HepG2 (cell line): ENCODE data around the gene SYP. TPM values are rescaled to one million over a fixed set of nuclear protein-coding genes. Genes with fewer than 3 reads are reported as not detected.

Experiments
- ARNTL ChIP-seq: sonication (generic); formaldehyde crosslinking; IDR thresholded peaks from 2 replicates; pipeline ENCODE4 v1.4.0; 2020; ENCODE audit warnings: mild to moderate bottlenecking, missing genetic modification reagents
- ASH2L ChIP-seq: fragments of 300-600, 200-600 bp; sonication (generic); IDR thresholded peaks from 2 replicates; pipeline ENCODE4 v1.7.0; 2017; ENCODE audit warnings: low read depth, mild to moderate bottlenecking, moderate library complexity, mixed read lengths, low read length; ENCODE audit not compliant: insufficient read length
- GTF2F1 ChIP-seq: fragments of 150-350 bp; IDR thresholded peaks from 2 replicates; pipeline ENCODE4 v1.6.1; 2014; ENCODE audit warnings: low read length
- HNF4G ChIP-seq, 2 experiments: sonication (generic) in 1 of 2; formaldehyde crosslinking in 1 of 2; IDR thresholded peaks; 2 replicates each; pipeline versions ENCODE4 v1.4.0 to v1.6.1; 2011 to 2020; ENCODE audit warnings: borderline replicate concordance in 2 of 2, low read depth in 2 of 2, mild to moderate bottlenecking in 2 of 2, low read length in 1 of 2, missing genetic modification reagents in 1 of 2, moderate library complexity in 1 of 2
- NFATC3 ChIP-seq: sonication (generic); formaldehyde crosslinking; IDR thresholded peaks from 2 replicates; pipeline ENCODE4 v1.5.1; 2020; ENCODE audit warnings: mild to moderate bottlenecking, missing genetic modification reagents
- NR1H2 ChIP-seq: sonication (generic); formaldehyde crosslinking; IDR thresholded peaks from 2 replicates; pipeline ENCODE4 v1.8.1; 2022; ENCODE audit warnings: low read depth, missing genetic modification reagents, borderline replicate concordance
- PITX1 ChIP-seq: sonication (generic); formaldehyde crosslinking; IDR thresholded peaks from 2 replicates; pipeline ENCODE4 v1.5.1; 2020; ENCODE audit warnings: mild to moderate bottlenecking, missing genetic modification reagents
- POLR2A ChIP-seq, 2 experiments: IDR thresholded peaks; 2 replicates each; pipeline ENCODE4 v1.6.1; 2011; ENCODE audit warnings: low read depth in 2 of 2, low read length in 2 of 2, mild to moderate bottlenecking in 1 of 2, moderate library complexity in 1 of 2; ENCODE audit not compliant: insufficient read depth in 1 of 2
- PRPF4 ChIP-seq: fragments of 200-400 bp; formaldehyde crosslinking; IDR thresholded peaks from 2 replicates; pipeline ENCODE4 v1.6.1; 2016; ENCODE audit warnings: low read length, low read depth; ENCODE audit not compliant: poor library complexity, severe bottlenecking
- TBX2 ChIP-seq: sonication (generic); formaldehyde crosslinking; IDR thresholded peaks from 2 replicates; pipeline ENCODE4 v1.5.0; 2020; ENCODE audit warnings: missing genetic modification reagents, mild to moderate bottlenecking, borderline replicate concordance
- TBX3 ChIP-seq: fragments of 450-650 bp; IDR thresholded peaks from 2 replicates; pipeline ENCODE4 v1.6.1; 2017; ENCODE audit warnings: antibody characterized with exemption, mild to moderate bottlenecking, inconsistent platforms, borderline replicate concordance
- TRIM24 ChIP-seq: sonication (generic); formaldehyde crosslinking; IDR thresholded peaks from 2 replicates; pipeline ENCODE4 v1.8.0; 2022; ENCODE audit warnings: mild to moderate bottlenecking, missing genetic modification reagents
- ZBTB1 ChIP-seq: sonication (generic); formaldehyde crosslinking; IDR thresholded peaks from 2 replicates; pipeline ENCODE4 v1.4.0; 2020; ENCODE audit warnings: missing genetic modification reagents, borderline replicate concordance
- ZFP1 ChIP-seq: IDR thresholded peaks from 2 replicates; pipeline ENCODE4 v1.6.1; 2016
- ZFP36L2 ChIP-seq: sonication (generic); formaldehyde crosslinking; IDR thresholded peaks from 2 replicates; pipeline ENCODE4 v1.4.0; 2020; ENCODE audit warnings: missing genetic modification reagents
- ZKSCAN1 ChIP-seq: fragments of 150-350 bp; IDR thresholded peaks from 2 replicates; pipeline ENCODE4 v1.6.1; 2014; ENCODE audit warnings: low read length
- ZNF572 ChIP-seq: sonication (generic); formaldehyde crosslinking; IDR thresholded peaks from 2 replicates; pipeline ENCODE4 v1.5.1; 2020; ENCODE audit warnings: mild to moderate bottlenecking, missing genetic modification reagents
- polyA plus RNA-seq, 8 experiments: library from polyadenylated mRNA; depleted of rRNA in 3 of 8; stranded (reverse) in 7 of 8; unstranded in 1 of 8; fragments of >200 nt; fragmentation: Illumina TruSeq in 4 of 8; extraction: Trizol in 4 of 8; gene quantifications; 2 replicates each; pipeline versions ENCODE4 v1.2.1 to v1.2.3, GENCODE V29; 2011 to 2016; ENCODE audit warnings: low read depth in 4 of 8, missing spikeins in 1 of 8, mixed read lengths in 1 of 8; ENCODE audit not compliant: insufficient read depth in 1 of 8
- total RNA-seq, 5 experiments: library from RNA; depleted of rRNA; stranded (reverse); fragments of >200 nt; fragmentation: Illumina TruSeq; extraction: Trizol; gene quantifications; 2 replicates each; pipeline ENCODE4 v1.2.3, GENCODE V29; 2016; ENCODE audit warnings: low read depth in 1 of 5
- TF ChIP-seq, protein P1 (sequence below): sonication (generic); formaldehyde crosslinking; IDR thresholded peaks from 2 replicates; pipeline ENCODE4 v1.4.0; 2020; ENCODE audit warnings: missing genetic modification reagents
- TF ChIP-seq, protein P2 (sequence below): sonication (generic); formaldehyde crosslinking; IDR thresholded peaks from 2 replicates; pipeline ENCODE4 v1.4.0; 2020; ENCODE audit warnings: mild to moderate bottlenecking, missing genetic modification reagents
- TF ChIP-seq, protein P3 (sequence below): sonication (generic); formaldehyde crosslinking; IDR thresholded peaks from 2 replicates; pipeline ENCODE4 v1.4.0; 2020; ENCODE audit warnings: missing genetic modification reagents, borderline replicate concordance
- TF ChIP-seq, protein P4 (sequence below): sonication (generic); formaldehyde crosslinking; IDR thresholded peaks from 2 replicates; pipeline ENCODE4 v1.4.0; 2020; ENCODE audit warnings: missing genetic modification reagents, borderline replicate concordance

The SYP gene
- total and polyA plus RNA-seq, 2 of the 13 experiments (the other 11 are each of a cell fraction or from before 2014, with no cell fraction given): 2.0 to 2.5 TPM

DNA sequence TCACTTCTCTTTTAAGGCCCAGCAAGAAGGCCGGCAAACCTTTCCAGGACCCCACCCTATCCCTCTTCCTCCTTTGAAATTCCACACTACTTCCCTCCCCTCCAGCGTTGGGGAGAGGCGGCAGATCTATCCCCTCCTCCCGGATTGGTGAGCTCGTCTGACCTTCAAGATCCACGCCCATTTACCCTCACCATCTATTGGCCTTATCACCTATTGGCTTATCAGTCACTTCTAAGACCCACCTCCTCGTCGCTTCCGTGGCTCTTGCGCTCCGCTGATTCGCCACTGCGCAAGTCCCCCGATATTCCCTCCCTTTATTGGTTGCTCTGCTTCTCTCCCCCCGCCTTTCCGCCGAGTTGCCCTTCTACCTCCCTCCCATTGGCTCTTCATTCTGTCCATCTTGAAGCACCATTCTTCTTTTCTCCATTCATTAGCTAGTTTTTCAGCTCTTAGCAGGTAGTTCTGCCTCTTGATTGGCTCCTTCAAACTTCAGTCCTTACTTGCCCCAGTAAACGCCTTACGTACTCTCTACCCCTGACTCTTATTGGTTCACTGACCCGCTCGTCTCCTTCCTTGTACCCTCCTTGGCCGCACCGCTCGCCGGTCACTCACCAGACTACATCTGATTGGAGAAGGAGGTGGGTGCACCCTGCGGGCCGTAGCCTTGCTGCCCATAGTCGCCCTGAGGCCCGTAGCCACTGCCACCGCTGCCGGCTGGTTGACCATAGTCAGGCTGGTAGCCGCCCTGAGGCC, 9.0 kb downstream of the SYP start (continued):
- no peak for TF ChIP-seq PITX1
- TF ChIP-seq, protein P1, sequence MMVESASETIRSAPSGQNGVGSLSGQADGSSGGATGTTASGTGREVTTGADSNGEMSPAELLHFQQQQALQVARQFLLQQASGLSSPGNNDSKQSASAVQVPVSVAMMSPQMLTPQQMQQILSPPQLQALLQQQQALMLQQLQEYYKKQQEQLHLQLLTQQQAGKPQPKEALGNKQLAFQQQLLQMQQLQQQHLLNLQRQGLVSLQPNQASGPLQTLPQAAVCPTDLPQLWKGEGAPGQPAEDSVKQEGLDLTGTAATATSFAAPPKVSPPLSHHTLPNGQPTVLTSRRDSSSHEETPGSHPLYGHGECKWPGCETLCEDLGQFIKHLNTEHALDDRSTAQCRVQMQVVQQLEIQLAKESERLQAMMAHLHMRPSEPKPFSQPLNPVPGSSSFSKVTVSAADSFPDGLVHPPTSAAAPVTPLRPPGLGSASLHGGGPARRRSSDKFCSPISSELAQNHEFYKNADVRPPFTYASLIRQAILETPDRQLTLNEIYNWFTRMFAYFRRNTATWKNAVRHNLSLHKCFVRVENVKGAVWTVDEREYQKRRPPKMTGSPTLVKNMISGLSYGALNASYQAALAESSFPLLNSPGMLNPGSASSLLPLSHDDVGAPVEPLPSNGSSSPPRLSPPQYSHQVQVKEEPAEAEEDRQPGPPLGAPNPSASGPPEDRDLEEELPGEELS (CRISPR knock-in tag): no peak
- TF ChIP-seq ZFP1 (CRISPR knock-in tag): no peak
- no peak for TF ChIP-seq ZBTB1 (CRISPR knock-in tag)
- TF ChIP-seq POLR2A (IDR thresholded peaks at IDR 0.05; ENCODE audit: insufficient read depth in 1 of 2, low read depth in 2 of 2, low read length in 2 of 2): peak in 1 of 2 experiments; percentile 76; a peak in 2 of 4 replicates
- TF ChIP-seq, protein P2, sequence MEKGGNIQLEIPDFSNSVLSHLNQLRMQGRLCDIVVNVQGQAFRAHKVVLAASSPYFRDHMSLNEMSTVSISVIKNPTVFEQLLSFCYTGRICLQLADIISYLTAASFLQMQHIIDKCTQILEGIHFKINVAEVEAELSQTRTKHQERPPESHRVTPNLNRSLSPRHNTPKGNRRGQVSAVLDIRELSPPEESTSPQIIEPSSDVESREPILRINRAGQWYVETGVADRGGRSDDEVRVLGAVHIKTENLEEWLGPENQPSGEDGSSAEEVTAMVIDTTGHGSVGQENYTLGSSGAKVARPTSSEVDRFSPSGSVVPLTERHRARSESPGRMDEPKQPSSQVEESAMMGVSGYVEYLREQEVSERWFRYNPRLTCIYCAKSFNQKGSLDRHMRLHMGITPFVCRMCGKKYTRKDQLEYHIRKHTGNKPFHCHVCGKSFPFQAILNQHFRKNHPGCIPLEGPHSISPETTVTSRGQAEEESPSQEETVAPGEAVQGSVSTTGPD (CRISPR knock-in tag): no peak
- TF ChIP-seq PRPF4: no peak
- TF ChIP-seq TBX3: peak; percentile 66; the same call in 1 of the 2 replicates
- TF ChIP-seq NFATC3 (CRISPR knock-in tag): no peak
- TF ChIP-seq ARNTL (CRISPR knock-in tag): no peak
- TF ChIP-seq ZNF572: no peak
- TF ChIP-seq, protein P3, sequence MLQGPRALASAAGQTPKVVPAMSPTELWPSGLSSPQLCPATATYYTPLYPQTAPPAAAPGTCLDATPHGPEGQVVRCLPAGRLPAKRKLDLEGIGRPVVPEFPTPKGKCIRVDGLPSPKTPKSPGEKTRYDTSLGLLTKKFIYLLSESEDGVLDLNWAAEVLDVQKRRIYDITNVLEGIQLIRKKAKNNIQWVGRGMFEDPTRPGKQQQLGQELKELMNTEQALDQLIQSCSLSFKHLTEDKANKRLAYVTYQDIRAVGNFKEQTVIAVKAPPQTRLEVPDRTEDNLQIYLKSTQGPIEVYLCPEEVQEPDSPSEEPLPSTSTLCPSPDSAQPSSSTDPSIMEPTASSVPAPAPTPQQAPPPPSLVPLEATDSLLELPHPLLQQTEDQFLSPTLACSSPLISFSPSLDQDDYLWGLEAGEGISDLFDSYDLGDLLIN (CRISPR knock-in tag): no peak
- no peak for TF ChIP-seq ZFP36L2
- TF ChIP-seq ASH2L: no peak
- TF ChIP-seq HNF4G (IDR thresholded peaks at IDR 0.05; ENCODE audit: borderline replicate concordance, low read depth, low read length): no peak
- no peak for TF ChIP-seq HNF4G (CRISPR knock-in tag; IDR thresholded peaks at IDR 0.05; ENCODE audit: borderline replicate concordance, low read depth)
- TF ChIP-seq GTF2F1: no peak
- TF ChIP-seq ZKSCAN1: no peak
- TF ChIP-seq, protein P4, sequence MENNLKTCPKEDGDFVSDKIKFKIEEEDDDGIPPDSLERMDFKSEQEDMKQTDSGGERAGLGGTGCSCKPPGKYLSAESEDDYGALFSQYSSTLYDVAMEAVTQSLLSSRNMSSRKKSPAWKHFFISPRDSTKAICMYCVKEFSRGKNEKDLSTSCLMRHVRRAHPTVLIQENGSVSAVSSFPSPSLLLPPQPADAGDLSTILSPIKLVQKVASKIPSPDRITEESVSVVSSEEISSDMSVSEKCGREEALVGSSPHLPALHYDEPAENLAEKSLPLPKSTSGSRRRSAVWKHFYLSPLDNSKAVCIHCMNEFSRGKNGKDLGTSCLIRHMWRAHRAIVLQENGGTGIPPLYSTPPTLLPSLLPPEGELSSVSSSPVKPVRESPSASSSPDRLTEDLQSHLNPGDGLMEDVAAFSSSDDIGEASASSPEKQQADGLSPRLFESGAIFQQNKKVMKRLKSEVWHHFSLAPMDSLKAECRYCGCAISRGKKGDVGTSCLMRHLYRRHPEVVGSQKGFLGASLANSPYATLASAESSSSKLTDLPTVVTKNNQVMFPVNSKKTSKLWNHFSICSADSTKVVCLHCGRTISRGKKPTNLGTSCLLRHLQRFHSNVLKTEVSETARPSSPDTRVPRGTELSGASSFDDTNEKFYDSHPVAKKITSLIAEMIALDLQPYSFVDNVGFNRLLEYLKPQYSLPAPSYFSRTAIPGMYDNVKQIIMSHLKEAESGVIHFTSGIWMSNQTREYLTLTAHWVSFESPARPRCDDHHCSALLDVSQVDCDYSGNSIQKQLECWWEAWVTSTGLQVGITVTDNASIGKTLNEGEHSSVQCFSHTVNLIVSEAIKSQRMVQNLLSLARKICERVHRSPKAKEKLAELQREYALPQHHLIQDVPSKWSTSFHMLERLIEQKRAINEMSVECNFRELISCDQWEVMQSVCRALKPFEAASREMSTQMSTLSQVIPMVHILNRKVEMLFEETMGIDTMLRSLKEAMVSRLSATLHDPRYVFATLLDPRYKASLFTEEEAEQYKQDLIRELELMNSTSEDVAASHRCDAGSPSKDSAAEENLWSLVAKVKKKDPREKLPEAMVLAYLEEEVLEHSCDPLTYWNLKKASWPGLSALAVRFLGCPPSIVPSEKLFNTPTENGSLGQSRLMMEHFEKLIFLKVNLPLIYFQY (CRISPR knock-in tag): 0 out of 2 replicates have a peak, but pooled peaks have one; percentile 38
- TF ChIP-seq TRIM24 (CRISPR knock-in tag): no peak
- no peak for TF ChIP-seq TBX2 (CRISPR knock-in tag)
- TF ChIP-seq NR1H2 (CRISPR knock-in tag): no peak
